B cell (primary cell): Measurements from ENCODE around the gene DDX28.

Source experiments
- EZH2 ChIP-seq: IDR thresholded peaks from 2 replicates; pipeline ENCODE4 v1.6.1; 2012; ENCODE audit warnings: borderline replicate concordance, low read depth, mild to moderate bottlenecking, moderate library complexity, low read length; ENCODE audit not compliant: insufficient read depth, poor library complexity, severe bottlenecking
- TF ChIP-seq, protein P1 (sequence below): fragments of 200-600 bp; IDR thresholded peaks from one replicate; pipeline ENCODE4 v1.8.0; 2022; ENCODE audit warnings: antibody characterized with exemption, mild to moderate bottlenecking

DNA sequence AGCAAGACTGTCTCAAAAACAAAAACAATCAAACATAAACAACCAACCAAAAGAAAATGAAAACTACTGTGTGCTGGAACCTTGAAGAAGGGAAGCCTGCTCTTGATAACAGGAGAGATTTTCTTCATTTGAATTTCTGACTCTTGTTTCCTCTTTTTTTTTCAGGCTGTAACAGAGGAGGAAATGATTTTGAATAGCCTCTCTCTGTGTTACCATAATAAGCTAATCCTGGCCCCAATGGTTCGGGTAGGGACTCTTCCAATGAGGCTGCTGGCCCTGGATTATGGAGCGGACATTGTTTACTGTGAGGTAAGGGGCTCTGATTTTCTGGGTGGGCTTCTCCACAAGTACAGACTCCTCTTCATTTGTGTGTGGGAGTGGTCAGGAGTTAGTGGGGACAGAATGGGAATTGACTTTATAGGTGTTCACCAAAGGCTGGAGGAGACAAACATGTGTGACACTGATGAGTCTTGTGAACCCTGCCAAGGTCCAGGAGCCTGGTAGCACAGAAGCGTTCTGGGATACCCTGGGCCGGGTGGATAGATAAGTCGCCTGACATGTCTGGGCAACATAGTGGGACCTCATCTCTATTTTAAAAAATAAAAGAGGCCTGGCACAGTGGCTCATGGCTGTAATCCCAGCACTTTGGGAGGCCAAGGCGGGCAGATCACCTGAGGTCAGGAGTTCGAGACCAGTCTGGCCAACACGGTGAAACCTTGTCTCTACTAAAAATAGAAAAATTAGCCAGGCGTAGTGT lies 15.0 kb upstream of the DDX28 start:
- TF ChIP-seq, protein P1, sequence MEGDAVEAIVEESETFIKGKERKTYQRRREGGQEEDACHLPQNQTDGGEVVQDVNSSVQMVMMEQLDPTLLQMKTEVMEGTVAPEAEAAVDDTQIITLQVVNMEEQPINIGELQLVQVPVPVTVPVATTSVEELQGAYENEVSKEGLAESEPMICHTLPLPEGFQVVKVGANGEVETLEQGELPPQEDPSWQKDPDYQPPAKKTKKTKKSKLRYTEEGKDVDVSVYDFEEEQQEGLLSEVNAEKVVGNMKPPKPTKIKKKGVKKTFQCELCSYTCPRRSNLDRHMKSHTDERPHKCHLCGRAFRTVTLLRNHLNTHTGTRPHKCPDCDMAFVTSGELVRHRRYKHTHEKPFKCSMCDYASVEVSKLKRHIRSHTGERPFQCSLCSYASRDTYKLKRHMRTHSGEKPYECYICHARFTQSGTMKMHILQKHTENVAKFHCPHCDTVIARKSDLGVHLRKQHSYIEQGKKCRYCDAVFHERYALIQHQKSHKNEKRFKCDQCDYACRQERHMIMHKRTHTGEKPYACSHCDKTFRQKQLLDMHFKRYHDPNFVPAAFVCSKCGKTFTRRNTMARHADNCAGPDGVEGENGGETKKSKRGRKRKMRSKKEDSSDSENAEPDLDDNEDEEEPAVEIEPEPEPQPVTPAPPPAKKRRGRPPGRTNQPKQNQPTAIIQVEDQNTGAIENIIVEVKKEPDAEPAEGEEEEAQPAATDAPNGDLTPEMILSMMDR = no peak
- TF ChIP-seq EZH2 = no peak
